OCI-LY7 (cell line): ENCODE results near the gene PHF14. TPM values are rescaled to one million over a fixed set of nuclear protein-coding genes. Genes with fewer than 3 reads are reported as not detected.

Source experiments
- BruUV-seq: library from RNA; stranded (reverse); fragments of 400-500 nt; replicated peaks from 2 replicates; lab custom pipeline; 2021; lab: Mats Ljungman, UMichigan
- CTCF ChIA-PET: fragments of 300-600 bp; sonication (Branson Sonifier 250); formaldehyde crosslinking; loops from one replicate; lab custom pipeline; 2022; ENCODE audit warnings: antibody characterized with exemption; ENCODE audit not compliant: unreplicated experiment; lab: Charles Lee
- POLR2A ChIA-PET: fragments of 300-600 bp; sonication (Branson Sonifier 250); formaldehyde crosslinking; loops from one replicate; lab custom pipeline; 2022; ENCODE audit warnings: antibody characterized with exemption; lab: Charles Lee
- DNase-seq: peaks from one replicate; pipeline ENCODE4 v3.0.0-alpha.2; 2015; ENCODE audit warnings: low spot score
- H2AFZ ChIP-seq: fragments of 200-600 bp; sonication (generic), shearing (Covaris generic); 2 replicates; pipeline ENCODE4 v1.6.1; 2014; ENCODE audit warnings: mild to moderate bottlenecking, antibody characterized with exemption, low read length, moderate library complexity
- H3K27ac ChIP-seq: fragments of 200-600 bp; sonication (generic); 2 replicates; pipeline ENCODE4 v1.5.1; 2014; ENCODE audit warnings: mixed run types, low read depth, mild to moderate bottlenecking, moderate library complexity, low read length, inconsistent platforms; ENCODE audit not compliant: poor library complexity, severe bottlenecking
- H3K36me3 ChIP-seq: fragments of 200-600 bp; sonication (generic); 2 replicates; pipeline ENCODE4 v1.6.1; 2014; ENCODE audit warnings: mild to moderate bottlenecking, antibody characterized with exemption, low read length, moderate library complexity, mixed read lengths; ENCODE audit not compliant: insufficient read depth
- H3K4me1 ChIP-seq: fragments of 200-600 bp; sonication (generic); 2 replicates; pipeline ENCODE4 v1.5.1; 2014; ENCODE audit warnings: mild to moderate bottlenecking, low read length; ENCODE audit not compliant: insufficient read depth, poor library complexity, severe bottlenecking
- H3K4me2 ChIP-seq: fragments of 200-600 bp; sonication (generic); 2 replicates; pipeline ENCODE4 v1.6.1; 2014; ENCODE audit warnings: mild to moderate bottlenecking, low read length
- H3K4me3 ChIP-seq: fragments of 200-600 bp; sonication (generic); 2 replicates; pipeline ENCODE4 v1.5.1; 2014; ENCODE audit warnings: mild to moderate bottlenecking, low read depth, low read length; ENCODE audit not compliant: poor library complexity, severe bottlenecking
- H3K79me2 ChIP-seq: fragments of 200-600 bp; sonication (generic); 2 replicates; pipeline ENCODE4 v1.6.1; 2016; ENCODE audit warnings: low read depth, mild to moderate bottlenecking, low read length, moderate library complexity, mixed read lengths; ENCODE audit not compliant: insufficient read depth
- H3K9me2 ChIP-seq: fragments of 200-600 bp; sonication (generic); 2 replicates; pipeline ENCODE4 v1.6.1; 2016; ENCODE audit warnings: mild to moderate bottlenecking, low read length, mixed read lengths; ENCODE audit not compliant: insufficient read depth
- H3K9me3 ChIP-seq: fragments of 200-600 bp; sonication (generic); 2 replicates; pipeline ENCODE4 v1.6.1; 2014; ENCODE audit warnings: mild to moderate bottlenecking, mixed run types, low read length, mixed read lengths
- H4K20me1 ChIP-seq: fragments of 200-600 bp; sonication (generic); 2 replicates; pipeline ENCODE4 v1.6.1; 2014; ENCODE audit warnings: mild to moderate bottlenecking, antibody characterized with exemption, low read length, moderate library complexity, mixed read lengths; ENCODE audit not compliant: insufficient read depth
- CTCF ChIP-seq: fragments of 200-600 bp; sonication (generic); conservative IDR thresholded peaks from 2 replicates; pipeline ENCODE4 v1.5.1; 2014; ENCODE audit warnings: mild to moderate bottlenecking, antibody characterized with exemption, low read length, moderate library complexity, mixed read lengths
- EZH2phosphoT487 ChIP-seq: fragments of 200-600 bp; sonication (generic); IDR thresholded peaks from 2 replicates; pipeline ENCODE4 v1.6.1; 2018; ENCODE audit warnings: low read depth, borderline replicate concordance, mild to moderate bottlenecking, mixed run types, antibody characterized with exemption, low read length, moderate library complexity, mixed read lengths
- intact Hi-C: fragments of 100-400 bp; cut with micrococcal nuclease; formaldehyde crosslinking; loops from one replicate; pipeline ENCODE4 v1.10.0; 2022; ENCODE audit not compliant: unreplicated experiment
- total RNA-seq, 2 experiments: library from RNA; depleted of rRNA in 1 of 2; stranded (reverse); fragments of >200 nt in 1 of 2; shearing (Covaris generic) in 1 of 2; gene quantifications; 2 replicates each; pipeline ENCODE4 v1.2.3, GENCODE V29; 2014 to 2022

Gene PHF14
- total RNA-seq, 2 experiments from 2014 or later, result 39.9 to 55.5 TPM

- no peaks in the 10 kb centered on the region for H4K20me1 ChIP-seq
- no peak for DNase-seq
- no peaks in the 10 kb centered on the region; the same call in none of the 2 replicates for H3K36me3 ChIP-seq
- H3K79me2 ChIP-seq, result no peaks in the 10 kb centered on the region
- no peak overlapping the region for H3K4me2 ChIP-seq
- no peaks in the 10 kb centered on the region for H3K9me2 ChIP-seq
- no peaks in the 10 kb centered on the region for H3K9me3 ChIP-seq
- H3K4me3 ChIP-seq, result no peak overlapping the region
- POLR2A ChIA-PET, result interaction anchor here (0.6 to 1.2 kb wide), 5 partner anchors 16 to 50 kb away, joined by 3 to 5 read pairs (median 3); no protein-coding TSS in a partner anchor
- TSS peak; percentile 8 for BruUV-seq
- CTCF ChIA-PET, result no interaction called here
- H2AFZ ChIP-seq, result no peak overlapping the region
- intact Hi-C loops, result no loop called here
- TF ChIP-seq EZH2phosphoT487 (no peak), CTCF (no peak)
- no peak overlapping the region for H3K27ac ChIP-seq
- no peaks in the 10 kb centered on the region for H3K4me1 ChIP-seq
Observed at GRCh38 chr7:11077816-11078215, 104.1 kb downstream of the PHF14 start.

GRCh38 chr7:11078247-11078834 lies 104.7 kb downstream of the PHF14 start:
- Histone ChIP-seq H3K9me3 (no peaks in the 10 kb centered on the region), H2AFZ (no peak overlapping the region), H4K20me1 (no peaks in the 10 kb centered on the region), H3K9me2 (no peaks in the 10 kb centered on the region), H3K4me3 (no peak overlapping the region), H3K4me1 (no peaks in the 10 kb centered on the region), H3K27ac (no peak overlapping the region), H3K4me2 (no peak overlapping the region), H3K36me3 (no peaks in the 10 kb centered on the region; the same call in 1 of the 2 replicates), H3K79me2 (no peaks in the 10 kb centered on the region)
- CTCF ChIA-PET, result no interaction called here
- POLR2A ChIA-PET, result interaction anchor here (0.7 to 1.6 kb wide), 6 partner anchors 12 to 254 kb away, joined by 3 to 5 read pairs (median 4); no protein-coding TSS in a partner anchor
- TF ChIP-seq CTCF (no peak), EZH2phosphoT487 (no peak)
- DNase-seq, result no peak
- intact Hi-C loops, result no loop called here
- no TSS peak for BruUV-seq

GRCh38 chr7:11079907-11080306 lies 106.2 kb downstream of the PHF14 start:
- TF ChIP-seq EZH2phosphoT487, result no peak
- TF ChIP-seq CTCF, result no peak
- CTCF ChIA-PET, result no interaction called here

More at GRCh38 chr7:11079907-11080306, 106.2 kb downstream of the PHF14 start:
- H3K9me2 ChIP-seq, result no peaks in the 10 kb centered on the region
- H4K20me1 ChIP-seq, result no peaks in the 10 kb centered on the region
- DNase-seq, result no peak
- POLR2A ChIA-PET, result interaction anchor here (1.6 kb wide), 1 partner anchor 11 kb away, joined by 4 read pairs; no protein-coding TSS in a partner anchor
- H3K4me2 ChIP-seq, result no peak overlapping the region
- no peak overlapping the region for H3K4me3 ChIP-seq
- no peaks in the 10 kb centered on the region for H3K79me2 ChIP-seq
- no peaks in the 10 kb centered on the region for H3K4me1 ChIP-seq
- intact Hi-C loops, result no loop called here
- no peaks in the 10 kb centered on the region for H3K36me3 ChIP-seq
- H2AFZ ChIP-seq, result no peak overlapping the region
- no TSS peak for BruUV-seq
- H3K9me3 ChIP-seq, result no peaks in the 10 kb centered on the region
- H3K27ac ChIP-seq, result no peak overlapping the region
